Neural crest cell (in vitro differentiated cells): ENCODE results near the gene ANKRD31. TPM values are rescaled to one million over a fixed set of nuclear protein-coding genes. Genes with fewer than 3 reads are reported as not detected.

Experiments
- DNase-seq: peaks from one replicate; pipeline ENCODE4 v3.0.0; 2021; ENCODE audit warnings: low read depth, mixed read lengths, low spot score
- H3K27ac Mint-ChIP-seq: one replicate; pipeline ENCODE4 v1.8.0; 2021; ENCODE audit warnings: mild to moderate bottlenecking, mixed read lengths; ENCODE audit not compliant: unreplicated experiment
- H3K27me3 Mint-ChIP-seq: 2 replicates; pipeline ENCODE4 v1.8.0; 2021; ENCODE audit warnings: low read depth, mild to moderate bottlenecking, mixed read lengths
- H3K36me3 Mint-ChIP-seq: 2 replicates; pipeline ENCODE4 v1.8.0; 2021; ENCODE audit warnings: low read depth, mild to moderate bottlenecking, mixed read lengths
- H3K4me1 Mint-ChIP-seq: 2 replicates; pipeline ENCODE4 v1.8.0; 2021; ENCODE audit warnings: mixed read lengths
- H3K4me3 Mint-ChIP-seq: one replicate; pipeline ENCODE4 v1.8.0; 2021; ENCODE audit warnings: mild to moderate bottlenecking, mixed read lengths
- H3K9me3 Mint-ChIP-seq: 2 replicates; pipeline ENCODE4 v1.8.0; 2021; ENCODE audit warnings: mixed read lengths
- total RNA-seq: library from RNA; stranded (reverse); gene quantifications from 2 replicates; pipeline ENCODE4 v1.2.1, GENCODE V29; 2021
- TF ChIP-seq, protein P1 (sequence below): fragments of 200-600 bp; sonication (generic); conservative IDR thresholded peaks from 2 replicates; pipeline ENCODE4 v1.5.0; 2021; ENCODE audit warnings: antibody characterized with exemption, mild to moderate bottlenecking

The ANKRD31 gene
- total RNA-seq, 1 donor from 2014 or later = 0.51 TPM

DNA sequence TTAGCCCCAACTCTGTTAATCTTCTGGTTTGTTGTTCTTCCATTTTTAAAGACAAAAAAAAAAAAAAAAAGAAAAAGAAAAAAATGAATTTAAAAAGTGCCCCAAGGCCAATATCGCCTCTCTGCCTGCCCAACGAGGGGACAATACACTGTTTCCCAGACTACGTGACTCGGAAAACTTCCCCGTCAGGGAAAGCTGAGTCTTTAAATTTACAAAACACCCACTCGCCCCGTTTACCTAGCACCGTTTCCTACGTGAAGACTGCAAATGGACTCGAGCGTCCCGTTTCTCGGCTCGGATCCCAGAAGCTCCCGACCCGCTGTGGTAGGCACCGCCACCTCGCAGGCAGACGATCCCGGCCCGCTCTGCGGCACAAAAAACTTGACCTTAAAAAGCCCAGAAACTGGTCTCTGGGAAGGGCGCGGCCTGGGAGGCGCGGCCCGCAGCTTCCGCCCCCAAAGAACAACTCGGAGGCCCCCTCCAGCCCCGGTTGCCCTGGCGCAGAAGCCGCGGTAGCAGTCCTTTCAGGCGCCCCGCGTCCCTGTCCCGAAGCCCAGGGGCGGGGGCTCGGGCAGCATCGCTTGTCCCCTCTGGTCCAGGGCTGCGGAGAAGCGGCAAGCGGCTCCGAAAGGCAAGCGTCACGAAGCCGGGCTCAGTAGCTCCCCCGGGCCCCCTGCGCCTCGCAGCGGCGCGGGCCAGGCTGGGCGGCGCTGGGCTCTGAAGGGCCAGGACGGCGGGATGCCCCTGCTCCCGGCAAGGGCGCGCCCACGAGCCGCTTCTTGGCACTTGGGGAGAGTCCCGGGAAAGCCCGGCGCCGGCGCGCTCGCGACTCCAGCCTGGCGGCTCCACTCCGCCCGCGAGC, 184.3 kb downstream of the ANKRD31 start, which contains the start of gene GCNT4:
TSS of gene GCNT4 (minus strand) at position 367 of the 862 bp plus-strand sequence. CDS start 22,521 bp downstream, outside the sequence.
- H3K9me3 Mint-ChIP-seq = no peaks in the 10 kb centered on the region
- no peaks in the 10 kb centered on the region for H3K36me3 Mint-ChIP-seq
- peaks cover 32% of the 10 kb centered on the region for H3K4me1 Mint-ChIP-seq
- peak within 1 kb of the TSS; percentile 88 for H3K4me3 Mint-ChIP-seq
- H3K27ac Mint-ChIP-seq = no peak within 1 kb of the TSS
- peaks cover 45% of the 10 kb centered on the region for H3K27me3 Mint-ChIP-seq
- TF ChIP-seq, protein P1, sequence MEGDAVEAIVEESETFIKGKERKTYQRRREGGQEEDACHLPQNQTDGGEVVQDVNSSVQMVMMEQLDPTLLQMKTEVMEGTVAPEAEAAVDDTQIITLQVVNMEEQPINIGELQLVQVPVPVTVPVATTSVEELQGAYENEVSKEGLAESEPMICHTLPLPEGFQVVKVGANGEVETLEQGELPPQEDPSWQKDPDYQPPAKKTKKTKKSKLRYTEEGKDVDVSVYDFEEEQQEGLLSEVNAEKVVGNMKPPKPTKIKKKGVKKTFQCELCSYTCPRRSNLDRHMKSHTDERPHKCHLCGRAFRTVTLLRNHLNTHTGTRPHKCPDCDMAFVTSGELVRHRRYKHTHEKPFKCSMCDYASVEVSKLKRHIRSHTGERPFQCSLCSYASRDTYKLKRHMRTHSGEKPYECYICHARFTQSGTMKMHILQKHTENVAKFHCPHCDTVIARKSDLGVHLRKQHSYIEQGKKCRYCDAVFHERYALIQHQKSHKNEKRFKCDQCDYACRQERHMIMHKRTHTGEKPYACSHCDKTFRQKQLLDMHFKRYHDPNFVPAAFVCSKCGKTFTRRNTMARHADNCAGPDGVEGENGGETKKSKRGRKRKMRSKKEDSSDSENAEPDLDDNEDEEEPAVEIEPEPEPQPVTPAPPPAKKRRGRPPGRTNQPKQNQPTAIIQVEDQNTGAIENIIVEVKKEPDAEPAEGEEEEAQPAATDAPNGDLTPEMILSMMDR = no peak
- peak; percentile 48 for DNase-seq

DNA sequence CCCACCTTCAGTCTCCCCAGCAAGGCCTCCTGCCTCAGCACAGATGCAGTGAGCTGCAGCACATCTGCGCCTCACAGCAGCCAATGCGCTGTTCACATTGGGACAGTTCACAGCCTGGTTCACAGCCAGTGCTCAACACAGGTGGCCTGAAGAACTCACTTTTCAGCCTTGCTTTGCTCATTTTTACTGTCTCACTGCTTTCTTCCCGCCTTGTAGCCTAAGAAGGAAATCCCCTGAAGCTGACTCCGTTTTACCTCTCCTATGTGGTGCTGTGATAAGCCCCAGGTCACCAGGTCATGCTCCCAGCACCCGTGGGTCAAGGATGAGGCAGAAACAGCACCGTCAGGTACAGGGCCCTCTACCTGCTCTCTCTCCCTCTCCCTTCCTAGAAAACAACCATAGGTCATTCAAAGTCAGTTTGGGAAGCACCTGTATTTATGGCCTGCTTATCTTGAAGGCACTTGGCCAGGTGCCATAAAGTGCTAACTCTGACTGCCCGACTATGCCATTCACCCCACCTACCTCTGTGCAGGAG, 185.4 kb downstream of the ANKRD31 start:
- H3K9me3 Mint-ChIP-seq = no peaks in the 10 kb centered on the region
- no peak for DNase-seq
- TF ChIP-seq, protein P1 = no peak
- no peaks in the 10 kb centered on the region for H3K36me3 Mint-ChIP-seq
- H3K4me1 Mint-ChIP-seq = peaks cover 32% of the 10 kb centered on the region
- H3K27me3 Mint-ChIP-seq = peaks cover 45% of the 10 kb centered on the region
- no peak overlapping the region for H3K27ac Mint-ChIP-seq
- peak overlapping the region; percentile 88 for H3K4me3 Mint-ChIP-seq

DNA sequence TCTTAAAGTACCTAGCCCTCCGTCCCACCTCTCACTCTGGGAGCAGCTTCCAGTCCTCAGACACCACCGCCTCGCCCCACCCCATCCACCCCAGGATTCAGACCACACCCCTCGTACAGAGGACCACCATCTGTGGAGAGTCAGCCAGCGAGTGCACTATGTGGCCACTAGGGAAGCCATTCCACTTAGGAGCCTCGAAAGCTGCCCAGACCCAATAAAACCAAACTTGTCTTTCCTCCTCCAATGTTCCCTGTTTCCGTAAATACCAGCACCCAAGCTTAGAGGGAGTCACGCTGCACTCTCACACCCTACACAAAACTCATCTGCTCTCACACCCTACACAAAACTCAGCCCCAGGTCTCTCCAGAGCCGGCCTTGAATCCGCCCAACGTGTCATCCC, 186.3 kb downstream of the ANKRD31 start:
- TF ChIP-seq, protein P1 = no peak
- no peaks in the 10 kb centered on the region for H3K9me3 Mint-ChIP-seq
- peak; percentile 17 for DNase-seq
- peak overlapping the region; percentile 81 for H3K4me3 Mint-ChIP-seq
- peaks cover 32% of the 10 kb centered on the region for H3K4me1 Mint-ChIP-seq
- H3K27me3 Mint-ChIP-seq = peaks cover 36% of the 10 kb centered on the region
- no peak overlapping the region for H3K27ac Mint-ChIP-seq
- H3K36me3 Mint-ChIP-seq = no peaks in the 10 kb centered on the region

DNA sequence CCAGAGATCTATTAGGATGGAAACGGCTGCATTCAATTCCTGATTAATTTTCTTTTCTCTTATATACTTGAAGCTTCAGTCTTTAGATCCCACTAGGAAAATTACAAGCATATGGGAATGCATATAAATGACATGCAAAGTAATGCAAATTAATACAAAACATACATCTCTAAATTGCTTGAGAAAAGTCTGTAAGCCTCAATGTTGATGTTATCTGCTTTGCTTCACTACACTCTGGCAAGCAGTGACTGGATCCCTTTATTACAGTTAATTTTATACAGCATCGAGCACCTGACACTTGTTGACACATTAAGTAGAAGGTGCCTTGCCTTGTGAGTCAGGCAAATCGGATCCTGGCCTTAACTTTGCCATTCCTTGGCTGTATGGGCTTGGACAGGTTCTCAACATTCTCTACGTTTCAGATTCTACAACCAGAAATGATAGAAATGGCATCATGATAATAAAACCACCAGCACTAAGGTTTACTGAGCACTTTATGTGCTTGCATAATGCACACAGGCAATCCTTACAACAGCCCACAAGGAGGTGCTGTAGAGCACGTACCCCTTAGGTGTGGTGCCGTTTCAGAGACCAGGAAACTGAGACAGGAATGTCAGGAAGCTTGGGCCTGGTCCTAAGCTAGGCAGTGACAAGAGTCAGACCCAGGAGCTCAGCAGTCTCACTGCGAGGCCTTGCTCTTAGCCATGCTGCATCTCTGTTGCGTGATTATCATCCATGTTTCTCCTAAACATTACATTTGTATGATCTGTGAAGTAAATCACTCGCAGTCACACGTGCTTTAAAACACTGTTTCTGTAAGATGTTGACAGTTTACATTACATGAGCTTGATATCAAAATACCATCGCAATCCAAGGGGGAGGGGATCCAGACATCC, 187.0 kb downstream of the ANKRD31 start:
- Mint-ChIP-seq H3K9me3 (no peaks in the 10 kb centered on the region), H3K4me1 (peaks cover 30% of the 10 kb centered on the region), H3K27me3 (peaks cover 31% of the 10 kb centered on the region), H3K36me3 (no peaks in the 10 kb centered on the region), H3K4me3 (peak overlapping the region; percentile 81), H3K27ac (no peak overlapping the region)
- TF ChIP-seq, protein P1 = peak; percentile 78
- DNase-seq = peak; percentile 51

DNA sequence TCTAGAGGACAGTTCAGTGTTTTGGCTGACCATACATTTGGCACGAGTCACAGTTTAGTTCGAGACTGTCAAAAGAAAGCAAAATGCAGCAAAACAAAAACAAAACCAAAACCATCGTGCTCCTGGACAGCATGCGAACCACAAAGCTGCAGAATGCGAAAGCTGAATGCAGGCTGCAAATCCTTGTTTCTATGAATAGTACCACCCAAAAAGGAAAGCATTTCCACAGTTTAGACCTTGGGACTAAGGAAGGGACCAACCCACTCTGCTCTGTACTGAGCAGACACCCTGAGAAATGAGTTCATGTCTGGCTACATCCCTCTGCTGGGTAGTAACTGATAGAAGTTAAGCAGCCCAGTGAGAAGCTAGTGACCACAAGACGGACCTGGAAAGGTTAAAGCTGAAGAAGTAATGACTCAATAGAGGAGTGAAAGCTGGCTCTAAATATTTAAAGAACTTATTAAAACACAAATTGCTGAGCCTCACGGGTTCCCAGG, 188.2 kb downstream of the ANKRD31 start:
- H3K4me1 Mint-ChIP-seq = peaks cover 19% of the 10 kb centered on the region

More for the DNA sequence above, 188.2 kb downstream of the ANKRD31 start:
- Mint-ChIP-seq H3K27ac (no peak overlapping the region), H3K36me3 (no peaks in the 10 kb centered on the region), H3K4me3 (no peak overlapping the region), H3K9me3 (no peaks in the 10 kb centered on the region), H3K27me3 (peaks cover 19% of the 10 kb centered on the region)
- TF ChIP-seq, protein P1 = no peak
- DNase-seq = no peak
